HUES64 (cell line): ENCODE results near the gene DEFB126. TPM values are rescaled to one million over a fixed set of nuclear protein-coding genes. Genes with fewer than 3 reads are reported as not detected.
"Not testable (repeated sequence)": the region's sequence is repeated elsewhere in the genome, so short reads cannot be mapped to it uniquely, and the experiment has no call there.

Source experiments
- H3K27ac ChIP-seq: 2 replicates; pipeline ENCODE4 v1.7.0; 2013; ENCODE audit warnings: low read depth, low read length, inconsistent platforms
- H3K27me3 ChIP-seq: 2 replicates; pipeline ENCODE4 v1.6.1; 2013; ENCODE audit warnings: mild to moderate bottlenecking, low read length; ENCODE audit not compliant: insufficient read depth
- H3K36me3 ChIP-seq: 2 replicates; pipeline ENCODE4 v1.6.1; 2013; ENCODE audit warnings: mild to moderate bottlenecking, low read length; ENCODE audit not compliant: insufficient read depth
- H3K4me1 ChIP-seq: 2 replicates; pipeline ENCODE4 v1.6.1; 2013; ENCODE audit warnings: mild to moderate bottlenecking, low read length, moderate library complexity; ENCODE audit not compliant: insufficient read depth
- H3K4me3 ChIP-seq: 2 replicates; pipeline ENCODE4 v1.5.1; 2013; ENCODE audit warnings: mild to moderate bottlenecking, low read length, moderate library complexity
- H3K9ac ChIP-seq: 2 replicates; pipeline ENCODE4 v1.6.1; 2013; ENCODE audit warnings: mild to moderate bottlenecking, low read depth, low read length
- H3K9me3 ChIP-seq: 2 replicates; pipeline ENCODE4 v1.6.1; 2013; ENCODE audit warnings: low read depth, low read length; ENCODE audit not compliant: insufficient read depth
- WGBS: fragments of 150-250, 120-280 bp; methylation state at CpG from one replicate; pipeline ENCODE4 v1.1.7; 2013; ENCODE audit warnings: missing lambda C conversion rate; 5-methylcytosine and 5-hydroxymethylcytosine counted together
- polyA plus RNA-seq, 2 experiments: library from polyadenylated mRNA; stranded (reverse); fragments of 50-300 nt; gene quantifications; one replicate each; pipeline ENCODE4 v1.2.3, GENCODE V29; 2013

The DEFB126 gene, protein sequence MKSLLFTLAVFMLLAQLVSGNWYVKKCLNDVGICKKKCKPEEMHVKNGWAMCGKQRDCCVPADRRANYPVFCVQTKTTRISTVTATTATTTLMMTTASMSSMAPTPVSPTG
- not detected for polyA plus RNA-seq (2013, experiment 1 of 2)
- not detected for polyA plus RNA-seq (2013, experiment 2 of 2)

DNA sequence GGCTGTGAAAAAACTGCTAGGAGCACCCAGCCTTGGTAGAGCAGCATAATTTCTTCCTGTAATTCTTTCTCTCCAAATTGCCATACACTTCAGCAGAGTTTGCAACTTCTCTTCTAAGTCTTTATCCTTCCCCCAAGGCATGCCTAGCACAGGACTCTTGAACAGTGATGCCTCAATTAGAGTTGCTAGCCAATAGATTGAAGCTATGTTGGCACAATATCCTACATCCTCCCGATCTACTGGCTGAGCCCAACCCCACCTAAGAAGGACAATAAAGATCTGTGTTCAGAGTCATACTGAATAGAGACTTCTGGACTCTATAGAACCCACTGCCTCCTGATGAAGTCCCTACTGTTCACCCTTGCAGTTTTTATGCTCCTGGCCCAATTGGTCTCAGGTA, at the start of gene DEFB126:
DEFB126 (plus strand) TSS at position 301 of the 400 bp plus-strand sequence; CDS start at position 340, 39 bp downstream.
- Histone ChIP-seq H3K27ac (no peak within 1 kb of the TSS), H3K9ac (no peak within 1 kb of the TSS), H3K4me1 (peaks cover 5% of the 10 kb centered on the region; the same call in 1 of the 2 replicates), H3K27me3 (peaks cover 3% of the 10 kb centered on the region; the same call in 1 of the 2 replicates), H3K4me3 (no peak within 1 kb of the TSS), H3K36me3 (no peaks in the 10 kb centered on the region), H3K9me3 (peaks cover 10% of the 10 kb centered on the region; the same call in 1 of the 2 replicates)
- 92% methylated on average over 1 of the region's 1 CpG for WGBS

DNA sequence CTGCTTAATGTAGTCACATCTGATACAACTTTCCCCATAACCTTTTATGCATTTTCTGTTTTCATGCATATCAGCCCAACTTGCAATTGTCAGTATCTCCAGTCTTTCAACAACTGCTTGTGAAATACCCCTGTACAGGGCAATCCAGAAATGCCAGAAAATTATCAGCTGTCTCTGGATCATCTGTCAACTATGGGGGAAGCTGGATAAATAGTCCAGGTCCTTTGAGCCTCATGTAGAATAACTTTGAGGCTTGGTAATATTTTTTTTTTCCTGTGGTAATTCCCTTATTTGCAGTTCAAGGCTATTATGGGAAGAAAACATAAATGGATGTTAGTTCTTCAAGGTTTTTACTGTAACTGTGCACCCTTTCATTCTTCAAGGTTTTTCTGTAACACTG, 48.7 kb upstream of the DEFB126 start:
- no peak overlapping the region for H3K4me3 ChIP-seq
- peaks cover 55% of the 10 kb centered on the region for H3K9me3 ChIP-seq
- H3K27ac ChIP-seq = no peak overlapping the region
- H3K36me3 ChIP-seq = no peaks in the 10 kb centered on the region
- H3K27me3 ChIP-seq = no peaks in the 10 kb centered on the region
- H3K9ac ChIP-seq = no peak overlapping the region
- no peaks in the 10 kb centered on the region for H3K4me1 ChIP-seq

DNA sequence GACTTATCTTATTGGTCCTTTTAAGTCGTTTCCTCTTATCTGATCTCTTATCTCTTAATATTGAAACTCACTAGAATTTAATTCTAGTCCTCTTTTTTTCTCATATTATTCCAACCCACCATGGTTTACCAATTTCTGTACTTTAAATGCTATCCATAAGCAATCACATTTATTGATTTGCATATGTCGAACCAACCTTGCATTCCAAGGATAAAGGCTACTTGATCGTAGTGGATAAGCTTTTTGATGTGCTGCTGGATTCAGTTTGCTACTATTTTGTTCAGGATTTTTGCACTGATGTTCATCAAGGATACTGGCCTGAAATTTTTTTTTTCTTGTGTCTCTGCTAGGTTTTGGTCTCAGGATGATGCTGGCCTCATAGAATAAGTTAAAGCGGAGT, 47.2 kb upstream of the DEFB126 start:
- H3K27me3 ChIP-seq = no peaks in the 10 kb centered on the region
- H3K4me3 ChIP-seq = no peak overlapping the region
- peaks cover 50% of the 10 kb centered on the region for H3K9me3 ChIP-seq
- H3K4me1 ChIP-seq = no peaks in the 10 kb centered on the region
- no peaks in the 10 kb centered on the region for H3K36me3 ChIP-seq
- WGBS = 96% methylated on average over 4 of the region's 4 CpGs
- H3K27ac ChIP-seq = no peak overlapping the region
- H3K9ac ChIP-seq = no peak overlapping the region

DNA sequence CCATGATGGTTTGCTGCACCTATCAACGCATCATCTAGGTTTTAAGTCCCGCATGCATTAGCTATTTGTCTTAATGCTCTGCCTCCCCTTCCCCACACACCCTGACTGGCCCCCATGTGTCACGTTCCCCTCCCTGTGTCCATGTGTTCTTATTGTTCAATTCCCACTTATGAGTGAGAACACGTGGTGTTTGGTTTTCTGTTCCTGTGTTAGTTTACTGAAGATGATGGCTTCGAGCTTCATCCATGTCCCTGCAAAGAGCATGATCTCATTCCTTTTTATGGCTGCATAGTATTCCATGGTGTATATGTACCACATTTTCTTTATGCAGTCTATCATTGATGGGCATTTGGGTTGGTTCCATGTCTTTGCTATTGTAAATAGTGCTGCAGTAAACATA, 44.7 kb upstream of the DEFB126 start:
- H3K4me3 ChIP-seq, H3K36me3 ChIP-seq, H3K27me3 ChIP-seq, H3K9ac ChIP-seq, H3K4me1 ChIP-seq, H3K27ac ChIP-seq: not testable (repeated sequence)
- 93% methylated on average over 5 of the region's 5 CpGs for WGBS
- H3K9me3 ChIP-seq = peaks cover 48% of the 10 kb centered on the region

DNA sequence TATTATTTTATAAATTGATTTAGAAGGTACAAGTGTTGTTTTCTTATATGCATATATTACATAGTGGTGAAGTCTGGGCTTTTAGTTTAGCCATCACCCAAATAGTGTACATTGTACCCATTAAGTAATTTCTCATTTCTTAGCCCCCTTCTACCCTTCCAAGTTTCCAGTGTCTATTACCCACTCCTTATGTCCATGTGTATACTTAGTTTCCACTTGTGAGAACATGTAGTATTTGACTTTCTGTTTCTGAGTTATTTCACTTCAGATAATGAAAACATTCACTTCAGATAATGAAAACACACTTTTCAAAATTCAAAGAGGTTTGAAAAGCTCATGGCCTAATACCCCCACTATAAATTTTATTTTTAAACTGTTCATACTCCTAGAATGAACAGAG, 40.4 kb upstream of the DEFB126 start:
- Histone ChIP-seq H3K9me3 (peaks cover 13% of the 10 kb centered on the region), H3K27ac (no peak overlapping the region), H3K4me3 (no peak overlapping the region), H3K9ac (no peak overlapping the region), H3K4me1 (peaks cover 10% of the 10 kb centered on the region; the same call in 1 of the 2 replicates), H3K36me3 (no peaks in the 10 kb centered on the region), H3K27me3 (no peaks in the 10 kb centered on the region)

DNA sequence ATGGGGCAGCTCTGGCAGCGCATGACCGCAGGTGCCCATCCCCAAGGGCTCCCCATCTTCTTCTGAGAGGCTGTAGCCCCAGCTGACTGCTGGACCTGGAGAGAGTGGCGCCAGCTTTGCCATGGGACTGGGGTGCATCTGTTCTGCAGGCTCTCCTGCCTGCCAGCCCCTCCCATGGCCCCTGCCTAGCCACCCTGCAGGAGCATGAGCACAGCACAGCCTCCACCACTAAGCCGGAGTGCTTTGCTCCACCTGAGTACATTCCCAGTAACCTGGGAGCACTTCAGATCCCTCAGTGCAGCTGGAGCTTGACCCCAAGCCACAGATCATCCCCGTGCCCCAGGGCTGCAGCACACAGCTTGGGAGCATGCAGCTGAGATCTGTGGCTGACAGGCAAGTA, 38.9 kb upstream of the DEFB126 start:
- H3K36me3 ChIP-seq = no peaks in the 10 kb centered on the region
- no peaks in the 10 kb centered on the region for H3K27me3 ChIP-seq
- no peak overlapping the region for H3K27ac ChIP-seq
- peaks cover 10% of the 10 kb centered on the region; the same call in 1 of the 2 replicates for H3K4me1 ChIP-seq
- H3K9ac ChIP-seq = no peak overlapping the region
- no peak overlapping the region for H3K4me3 ChIP-seq
- WGBS = 95% methylated on average over 5 of the region's 5 CpGs
- peaks cover 7% of the 10 kb centered on the region for H3K9me3 ChIP-seq

DNA sequence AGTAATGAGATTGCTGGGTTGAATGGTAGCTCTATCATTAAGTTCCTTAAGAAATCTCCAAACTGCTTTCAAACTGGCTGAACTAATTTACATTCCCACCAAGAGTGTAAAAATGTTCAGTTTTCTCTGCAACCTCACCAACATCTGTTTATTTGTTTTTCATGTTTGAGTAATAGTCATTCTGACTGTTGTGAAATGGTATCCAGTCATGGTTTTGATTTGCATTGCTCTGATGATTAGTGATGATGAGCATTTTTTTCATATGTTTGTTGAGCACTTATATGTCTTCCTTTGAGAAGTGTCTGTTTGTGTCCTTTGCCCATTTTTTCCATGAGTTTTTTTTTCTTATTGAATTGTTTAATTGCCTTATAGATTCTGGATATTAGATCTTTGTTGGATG, 30.0 kb upstream of the DEFB126 start:
- no peak overlapping the region for H3K4me3 ChIP-seq
- no peak overlapping the region for H3K27ac ChIP-seq
- no peaks in the 10 kb centered on the region for H3K36me3 ChIP-seq
- no peak overlapping the region for H3K9ac ChIP-seq
- H3K4me1 ChIP-seq = no peaks in the 10 kb centered on the region
- peaks cover 21% of the 10 kb centered on the region for H3K9me3 ChIP-seq
- no peaks in the 10 kb centered on the region for H3K27me3 ChIP-seq

DNA sequence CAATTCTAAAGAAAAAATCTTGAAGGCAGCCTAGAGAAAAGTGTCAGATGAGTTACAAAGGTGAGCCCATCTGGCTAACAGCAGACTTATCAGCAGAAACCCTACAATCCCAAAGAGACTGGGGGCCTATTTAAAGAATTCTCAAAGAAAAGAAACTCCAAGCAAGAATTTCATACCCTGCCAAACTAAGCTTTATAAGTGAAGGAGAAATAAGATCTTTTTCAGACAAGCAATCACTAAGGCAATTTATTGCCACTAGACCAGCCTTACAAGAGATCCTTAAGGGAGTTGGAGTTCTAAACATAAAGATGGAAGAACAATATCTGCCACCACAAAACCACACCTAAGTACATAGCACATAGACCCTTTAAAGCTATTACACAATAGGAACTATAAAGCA, 24.9 kb upstream of the DEFB126 start:
- Histone ChIP-seq H3K27me3 (peaks cover 5% of the 10 kb centered on the region; the same call in 1 of the 2 replicates), H3K9me3 (peaks cover 33% of the 10 kb centered on the region), H3K4me1 (no peaks in the 10 kb centered on the region), H3K36me3 (no peaks in the 10 kb centered on the region), H3K4me3 (no peak overlapping the region), H3K27ac (no peak overlapping the region), H3K9ac (no peak overlapping the region)

DNA sequence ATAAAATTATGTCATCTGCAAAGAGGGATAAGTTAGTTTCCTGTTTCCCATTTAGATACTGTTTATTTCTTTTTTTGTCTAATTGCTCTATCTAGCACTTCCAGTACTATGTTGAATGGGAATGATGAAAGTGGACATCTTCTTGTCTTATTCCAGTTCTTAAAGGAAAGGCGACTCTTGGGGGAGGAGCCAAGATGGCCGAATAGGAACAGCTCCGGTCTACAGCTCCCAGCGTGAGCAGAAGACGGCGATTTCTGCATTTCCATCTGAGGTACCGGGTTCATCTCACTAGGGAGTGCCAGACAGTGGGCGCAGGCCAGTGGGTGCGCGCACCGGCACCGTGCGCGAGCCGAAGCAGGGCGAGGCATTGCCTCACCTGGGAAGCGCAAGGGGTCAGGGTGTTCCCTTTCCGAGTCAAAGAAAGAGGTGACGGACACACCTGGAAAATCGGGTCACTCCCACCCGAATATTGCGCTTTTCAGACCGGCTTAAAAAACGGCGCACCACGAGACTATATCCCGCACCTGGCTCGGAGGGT, 12.5 kb upstream of the DEFB126 start:
- WGBS = 83% methylated on average over 22 of the region's 28 CpGs
- not testable (repeated sequence) for H3K4me1 ChIP-seq
- 0 out of 2 replicates have a peak overlapping the region, but pooled peaks have one; percentile 8 for H3K4me3 ChIP-seq

DNA sequence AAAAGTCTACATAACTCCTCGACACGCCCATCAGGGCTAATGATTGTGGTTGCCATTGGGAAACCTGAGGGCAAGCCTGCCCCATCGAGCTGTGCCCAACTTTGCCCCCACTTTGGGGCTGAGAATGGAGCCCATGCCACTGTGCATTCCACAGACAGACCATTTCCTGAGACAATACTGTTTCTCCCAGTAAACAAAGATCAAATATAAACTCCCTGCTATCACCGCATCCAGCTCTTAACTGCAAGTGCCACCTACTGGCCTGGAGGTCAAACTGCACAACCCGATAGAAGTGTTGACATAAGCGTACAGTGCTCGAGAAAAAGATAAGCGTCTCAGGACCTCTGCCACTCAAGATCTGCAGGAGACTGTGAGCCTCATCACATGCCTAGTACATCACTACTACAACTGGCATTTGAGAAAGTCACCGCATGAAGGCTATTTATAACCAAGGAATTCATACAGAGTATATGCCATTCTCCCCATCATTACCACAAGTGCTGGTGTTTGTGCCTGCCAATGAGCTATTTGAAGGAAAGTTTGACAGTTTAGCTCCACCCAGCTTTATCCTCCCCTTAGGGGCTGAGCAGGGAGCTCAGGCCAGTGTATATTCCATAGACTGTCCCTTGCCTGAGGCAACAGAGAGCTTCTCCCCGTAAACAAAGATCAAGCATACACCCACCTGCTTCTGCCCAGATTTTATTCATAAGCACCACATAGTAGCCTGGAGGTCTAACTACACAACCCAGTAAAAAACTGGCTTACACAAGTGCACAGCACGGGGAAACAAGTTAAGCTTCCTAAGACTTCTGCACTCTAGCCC, 4.5 kb upstream of the DEFB126 start:
- no peak overlapping the region for H3K9ac ChIP-seq
- no peak overlapping the region for H3K4me3 ChIP-seq
- peaks cover 14% of the 10 kb centered on the region; the same call in 1 of the 2 replicates for H3K9me3 ChIP-seq
- 93% methylated on average over 11 of the region's 11 CpGs for WGBS
- H3K27me3 ChIP-seq = peaks cover 3% of the 10 kb centered on the region; the same call in 1 of the 2 replicates
- no peaks in the 10 kb centered on the region for H3K36me3 ChIP-seq
- H3K4me1 ChIP-seq = no peaks in the 10 kb centered on the region
- no peak overlapping the region for H3K27ac ChIP-seq

More for the DNA sequence above, 12.5 kb upstream of the DEFB126 start:
- not testable (repeated sequence) for H3K27me3 ChIP-seq, H3K27ac ChIP-seq, H3K9ac ChIP-seq, H3K9me3 ChIP-seq, H3K36me3 ChIP-seq

DNA sequence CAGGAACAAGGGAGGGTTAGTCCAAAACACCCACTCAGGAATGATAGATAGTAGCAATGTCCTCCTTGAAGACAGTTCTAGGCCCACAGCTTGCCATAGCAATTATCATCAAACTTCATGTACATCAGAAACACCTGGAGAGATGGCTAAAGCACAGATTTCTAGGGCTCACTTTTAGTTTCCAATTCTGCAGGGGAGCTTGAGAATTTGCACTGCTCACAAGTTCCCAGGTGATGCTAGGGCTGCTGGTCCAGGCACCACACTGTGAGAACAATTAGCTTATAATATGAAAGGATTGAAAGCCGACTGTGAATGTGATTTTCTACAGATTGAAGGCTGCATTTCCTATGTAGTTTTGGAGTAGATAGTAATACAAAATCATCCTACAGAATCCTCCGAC, 3.5 kb downstream of the DEFB126 start:
- H3K27ac ChIP-seq = no peak overlapping the region
- no peak overlapping the region for H3K4me3 ChIP-seq
- H3K27me3 ChIP-seq = peaks cover 8% of the 10 kb centered on the region; the same call in 1 of the 2 replicates
- 73% methylated on average over 2 of the region's 2 CpGs for WGBS
- peaks cover 5% of the 10 kb centered on the region; the same call in 1 of the 2 replicates for H3K4me1 ChIP-seq
- H3K36me3 ChIP-seq = no peaks in the 10 kb centered on the region
- no peak overlapping the region for H3K9ac ChIP-seq
- no peaks in the 10 kb centered on the region; the same call in 1 of the 2 replicates for H3K9me3 ChIP-seq
